NCI-H187 treated with DMSO at 0.1 percent for 48 hours (cell line): ENCODE data around the gene POFUT2.

ENCODE experiments used
- DNase-seq: peaks from one replicate; lab custom pipeline; 2025; lab: John Stamatoyannopoulos, UW

Gene POFUT2

GRCh38 chr21:45222001-45222400 is 65.7 kb downstream of the POFUT2 start:
- no peak for DNase-seq

- no peak for DNase-seq
Observed at GRCh38 chr21:45220714-45221490, 66.8 kb downstream of the POFUT2 start.

GRCh38 chr21:45220071-45220481 is 67.6 kb downstream of the POFUT2 start:
- DNase-seq: no peak

- no peak for DNase-seq
Observed at GRCh38 chr21:45219517-45219916, 68.2 kb downstream of the POFUT2 start.

- no peak for DNase-seq
Observed at GRCh38 chr21:45217010-45217409, 70.7 kb downstream of the POFUT2 start.

- no peak for DNase-seq
Observed at GRCh38 chr21:45215213-45215612, 72.5 kb downstream of the POFUT2 start.
